ENCODE data around the gene TTC7B.

The TTC7B gene

DNA sequence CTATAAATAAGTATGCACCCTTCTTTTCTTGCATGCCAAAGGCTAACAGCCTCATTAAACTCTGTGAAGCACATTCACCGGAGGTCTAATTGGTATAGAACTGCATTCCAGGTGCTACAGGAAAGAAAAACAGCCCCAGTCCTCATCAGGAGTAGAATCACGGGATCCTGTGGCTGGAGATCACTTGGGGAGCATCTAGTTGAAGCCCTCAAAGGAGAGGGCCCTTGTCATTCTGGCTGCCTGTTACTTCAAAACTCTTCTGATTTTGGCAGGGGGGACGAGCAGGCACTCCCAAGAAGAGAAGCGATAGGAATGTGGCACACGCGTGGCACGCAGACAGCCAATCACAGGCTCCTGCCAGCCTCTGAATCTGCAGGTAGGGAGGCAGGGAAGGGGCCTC, 154.4 kb downstream of the TTC7B start:
- no peak overlapping the region for H4K91ac ChIP-seq (ENCODE audit: low read depth, low read length)
- no peaks in the 10 kb centered on the region for H3K79me2 ChIP-seq (ENCODE audit: control insufficient read depth, insufficient read depth, low read length, poor library complexity)
- no peak for DNase-seq
- no peak overlapping the region for H3K18ac ChIP-seq (ENCODE audit: low read length)
- no peak overlapping the region for H3K4me2 ChIP-seq (ENCODE audit: low read length)
- H3K9me3 ChIP-seq (ENCODE audit: insufficient read depth, low read depth, low read length), result no peaks in the 10 kb centered on the region
- peaks cover 13 to 15% of the 10 kb centered on the region in 2 experiments for H3K4me1 ChIP-seq (ENCODE audit: control insufficient read depth in 1 of 2, insufficient read depth in 2 of 2, low read length in 2 of 2)
- H3K79me1 ChIP-seq (ENCODE audit: low read length), result peaks cover 3% of the 10 kb centered on the region
- no peak overlapping the region for H3K4ac ChIP-seq (ENCODE audit: low read depth, low read length)
- no peak overlapping the region for H4K8ac ChIP-seq (ENCODE audit: low read depth, low read length)
- no CpG with 5 or more reads among the region's 7 CpGs for WGBS (ENCODE audit: extremely low coverage, insufficient coverage, insufficient read length)
- H3K4me3 ChIP-seq (ENCODE audit: low read depth, low read length), result no peak overlapping the region
- H3K36me3 ChIP-seq (ENCODE audit: control insufficient read depth in 1 of 2, insufficient read depth in 2 of 2, low read length in 2 of 2), result peaks cover 2 to 8% of the 10 kb centered on the region in 2 experiments
- no peak overlapping the region for H2AK5ac ChIP-seq (ENCODE audit: low read length)
- no peak overlapping the region for H3K23ac ChIP-seq (ENCODE audit: low read length)
- H2BK5ac ChIP-seq (ENCODE audit: low read depth, low read length, poor library complexity), result no peak overlapping the region
- H3K27ac ChIP-seq (ENCODE audit: low read depth, low read length), result no peak overlapping the region
- H2BK120ac ChIP-seq (ENCODE audit: insufficient read depth, low read length, poor library complexity), result no peak overlapping the region
- no peak overlapping the region for H3K9ac ChIP-seq (ENCODE audit: low read length)
- no peak overlapping the region for H4K12ac ChIP-seq (ENCODE audit: low read depth, low read length)
- H3K14ac ChIP-seq (ENCODE audit: low read length), result no peak overlapping the region
- H2BK12ac ChIP-seq (ENCODE audit: low read length), result no peak overlapping the region
- no peak overlapping the region for H2AFZ ChIP-seq (ENCODE audit: insufficient read depth, low read length, poor library complexity)
- no peaks in the 10 kb centered on the region for H3K27me3 ChIP-seq (ENCODE audit: insufficient read depth, low read length)

DNA sequence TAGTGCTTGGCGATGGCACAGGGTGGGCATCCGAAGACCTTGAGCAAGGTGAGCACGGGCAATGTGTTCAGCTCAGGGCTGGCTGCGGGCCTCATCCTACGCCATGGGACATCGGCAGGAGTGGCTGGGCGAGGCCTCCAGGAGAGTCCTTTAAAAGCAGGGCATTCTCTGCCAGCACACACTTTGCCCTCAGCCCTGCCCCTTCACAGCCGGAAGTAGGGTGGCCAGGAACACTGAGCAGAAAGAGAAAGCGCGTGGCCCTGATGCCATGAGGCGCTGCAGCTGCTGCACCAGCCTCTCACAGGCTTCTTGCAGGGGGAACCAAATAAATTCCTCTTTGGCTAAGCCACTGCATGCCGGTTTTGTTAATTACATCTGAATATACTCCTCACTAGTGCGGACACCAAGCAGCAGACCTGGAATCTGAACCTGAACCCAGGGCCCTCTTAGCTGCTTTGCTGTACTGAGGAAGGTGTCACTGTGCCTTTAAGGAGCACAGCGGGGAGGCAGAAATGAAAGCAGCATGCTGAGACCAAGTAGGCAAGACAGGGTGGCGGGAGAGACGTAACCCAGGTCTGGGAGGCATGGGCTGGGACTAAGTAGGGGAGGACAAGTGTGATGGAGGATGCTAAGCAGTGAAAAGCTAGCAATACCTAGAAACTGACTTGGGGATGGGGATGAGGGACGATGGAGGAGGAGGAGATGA, 155.2 kb downstream of the TTC7B start:
- no peaks in the 10 kb centered on the region for H3K9me3 ChIP-seq (ENCODE audit: insufficient read depth, low read depth, low read length)
- H3K4me1 ChIP-seq (ENCODE audit: control insufficient read depth in 1 of 2, insufficient read depth in 2 of 2, low read length in 2 of 2), result peaks cover 13 to 15% of the 10 kb centered on the region in 2 experiments
- no peak overlapping the region for H3K4me2 ChIP-seq (ENCODE audit: low read length)
- H3K23ac ChIP-seq (ENCODE audit: low read length), result no peak overlapping the region
- no peaks in the 10 kb centered on the region for H3K79me2 ChIP-seq (ENCODE audit: control insufficient read depth, insufficient read depth, low read length, poor library complexity)
- no peak overlapping the region for H4K12ac ChIP-seq (ENCODE audit: low read depth, low read length)
- H4K91ac ChIP-seq (ENCODE audit: low read depth, low read length), result no peak overlapping the region
- H3K27me3 ChIP-seq (ENCODE audit: insufficient read depth, low read length), result no peaks in the 10 kb centered on the region
- H3K18ac ChIP-seq (ENCODE audit: low read length), result no peak overlapping the region
- H3K4me3 ChIP-seq (ENCODE audit: low read depth, low read length), result no peak overlapping the region
- no peak overlapping the region for H2BK12ac ChIP-seq (ENCODE audit: low read length)
- no peak overlapping the region for H2AK5ac ChIP-seq (ENCODE audit: low read length)
- H2BK5ac ChIP-seq (ENCODE audit: low read depth, low read length, poor library complexity), result no peak overlapping the region
- no peak overlapping the region for H3K27ac ChIP-seq (ENCODE audit: low read depth, low read length)
- H3K9ac ChIP-seq (ENCODE audit: low read length), result no peak overlapping the region
- H2AFZ ChIP-seq (ENCODE audit: insufficient read depth, low read length, poor library complexity), result no peak overlapping the region
- H3K79me1 ChIP-seq (ENCODE audit: low read length), result peaks cover 3% of the 10 kb centered on the region
- H3K4ac ChIP-seq (ENCODE audit: low read depth, low read length), result no peak overlapping the region
- WGBS (ENCODE audit: extremely low coverage, insufficient coverage, insufficient read length), result no CpG with 5 or more reads among the region's 17 CpGs
- H4K8ac ChIP-seq (ENCODE audit: low read depth, low read length), result no peak overlapping the region
- H2BK120ac ChIP-seq (ENCODE audit: insufficient read depth, low read length, poor library complexity), result no peak overlapping the region
- no peak for DNase-seq
- H3K14ac ChIP-seq (ENCODE audit: low read length), result no peak overlapping the region
- peaks cover 2 to 9% of the 10 kb centered on the region in 2 experiments for H3K36me3 ChIP-seq (ENCODE audit: control insufficient read depth in 1 of 2, insufficient read depth in 2 of 2, low read length in 2 of 2)

DNA sequence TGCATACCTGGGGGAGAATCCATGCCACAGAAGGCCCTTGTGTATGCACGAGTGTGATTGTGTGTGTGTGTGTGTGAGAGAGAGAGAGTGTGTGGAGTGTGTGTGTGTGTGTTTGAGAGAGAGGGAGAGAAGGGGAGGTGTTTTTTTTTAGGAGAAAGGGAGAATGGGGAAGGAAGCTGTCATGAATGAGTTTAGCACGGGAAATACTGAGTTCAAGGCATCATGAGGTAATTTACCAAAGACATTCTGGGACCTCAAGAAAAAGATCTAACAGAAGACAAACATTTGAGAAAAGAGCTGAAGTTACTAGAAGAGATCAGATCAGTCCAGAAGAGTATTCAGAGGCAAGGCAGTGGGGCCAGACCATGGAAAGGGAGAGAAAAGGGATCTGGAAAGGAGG, 157.1 kb downstream of the TTC7B start:
- Histone ChIP-seq H3K4me3 (ENCODE audit: low read depth, low read length) (no peak overlapping the region), H3K27ac (ENCODE audit: low read depth, low read length) (peak overlapping the region; percentile 16), H2BK120ac (ENCODE audit: insufficient read depth, low read length, poor library complexity) (no peak overlapping the region), H3K4ac (ENCODE audit: low read depth, low read length) (no peak overlapping the region), H3K9me3 (ENCODE audit: insufficient read depth, low read depth, low read length) (peaks cover 1% of the 10 kb centered on the region), H2BK12ac (ENCODE audit: low read length) (no peak overlapping the region), H3K27me3 (ENCODE audit: insufficient read depth, low read length) (no peaks in the 10 kb centered on the region), H4K12ac (ENCODE audit: low read depth, low read length) (no peak overlapping the region), H3K4me1 (ENCODE audit: control insufficient read depth in 1 of 2, insufficient read depth in 2 of 2, low read length in 2 of 2) (peaks cover 13 to 15% of the 10 kb centered on the region in 2 experiments), H3K23ac (ENCODE audit: low read length) (no peak overlapping the region), H3K14ac (ENCODE audit: low read length) (no peak overlapping the region), H2AK5ac (ENCODE audit: low read length) (no peak overlapping the region), H4K91ac (ENCODE audit: low read depth, low read length) (no peak overlapping the region), H3K4me2 (ENCODE audit: low read length) (no peak overlapping the region), H3K36me3 (ENCODE audit: control insufficient read depth in 1 of 2, insufficient read depth in 2 of 2, low read length in 2 of 2) (peaks cover 9 to 14% of the 10 kb centered on the region in 2 experiments), H3K9ac (ENCODE audit: low read length) (no peak overlapping the region), H4K8ac (ENCODE audit: low read depth, low read length) (no peak overlapping the region), H2AFZ (ENCODE audit: insufficient read depth, low read length, poor library complexity) (no peak overlapping the region), H3K18ac (ENCODE audit: low read length) (no peak overlapping the region), H3K79me2 (ENCODE audit: control insufficient read depth, insufficient read depth, low read length, poor library complexity) (no peaks in the 10 kb centered on the region), H2BK5ac (ENCODE audit: low read depth, low read length, poor library complexity) (no peak overlapping the region), H3K79me1 (ENCODE audit: low read length) (peaks cover 3% of the 10 kb centered on the region)
- no CpG with 5 or more reads among the region's 2 CpGs for WGBS (ENCODE audit: extremely low coverage, insufficient coverage, insufficient read length)
- DNase-seq, result no peak

DNA sequence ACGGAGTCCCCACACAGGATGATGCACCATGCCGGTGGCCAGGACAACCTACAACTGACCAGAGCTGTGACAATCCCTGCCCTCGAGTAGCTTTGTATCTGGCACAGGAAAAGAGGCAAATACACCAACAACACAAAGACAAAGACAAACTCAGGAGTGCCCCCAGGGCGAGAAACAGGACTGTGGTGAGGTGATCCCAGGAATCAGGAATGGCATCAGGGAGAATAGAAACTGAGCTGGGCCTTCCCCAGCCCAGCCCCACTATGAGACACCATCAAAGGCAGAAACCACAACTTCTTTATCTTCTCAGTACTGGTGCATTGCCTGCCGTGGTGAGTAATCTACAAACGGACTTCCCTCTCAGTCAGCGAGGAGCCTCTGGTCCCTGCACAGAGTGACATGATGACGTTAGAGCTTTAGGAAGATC, 157.7 kb downstream of the TTC7B start:
- no peak overlapping the region for H4K91ac ChIP-seq (ENCODE audit: low read depth, low read length)
- H4K8ac ChIP-seq (ENCODE audit: low read depth, low read length), result no peak overlapping the region
- no peak overlapping the region for H2BK12ac ChIP-seq (ENCODE audit: low read length)
- H2BK5ac ChIP-seq (ENCODE audit: low read depth, low read length, poor library complexity), result no peak overlapping the region
- no peak overlapping the region for H3K23ac ChIP-seq (ENCODE audit: low read length)
- H3K27me3 ChIP-seq (ENCODE audit: insufficient read depth, low read length), result no peaks in the 10 kb centered on the region
- H2AFZ ChIP-seq (ENCODE audit: insufficient read depth, low read length, poor library complexity), result no peak overlapping the region
- peaks cover 1% of the 10 kb centered on the region for H3K9me3 ChIP-seq (ENCODE audit: insufficient read depth, low read depth, low read length)
- H3K18ac ChIP-seq (ENCODE audit: low read length), result no peak overlapping the region
- peaks cover 3% of the 10 kb centered on the region for H3K79me1 ChIP-seq (ENCODE audit: low read length)
- WGBS (ENCODE audit: extremely low coverage, insufficient coverage, insufficient read length), result no CpG with 5 or more reads among the region's 8 CpGs
- H3K4me3 ChIP-seq (ENCODE audit: low read depth, low read length), result no peak overlapping the region
- no peaks in the 10 kb centered on the region for H3K79me2 ChIP-seq (ENCODE audit: control insufficient read depth, insufficient read depth, low read length, poor library complexity)
- peak; percentile 10 to 27 for DNase-seq
- peak overlapping the region; percentile 20 for H3K27ac ChIP-seq (ENCODE audit: low read depth, low read length)
- no peak overlapping the region for H2AK5ac ChIP-seq (ENCODE audit: low read length)
- no peak overlapping the region for H3K14ac ChIP-seq (ENCODE audit: low read length)
- H3K4me2 ChIP-seq (ENCODE audit: low read length), result no peak overlapping the region
- peaks cover 9 to 15% of the 10 kb centered on the region in 2 experiments for H3K36me3 ChIP-seq (ENCODE audit: control insufficient read depth in 1 of 2, insufficient read depth in 2 of 2, low read length in 2 of 2)
- no peak overlapping the region for H2BK120ac ChIP-seq (ENCODE audit: insufficient read depth, low read length, poor library complexity)
- H3K4ac ChIP-seq (ENCODE audit: low read depth, low read length), result no peak overlapping the region
- H3K4me1 ChIP-seq (ENCODE audit: control insufficient read depth in 1 of 2, insufficient read depth in 2 of 2, low read length in 2 of 2), result peaks cover 13 to 15% of the 10 kb centered on the region in 2 experiments
- no peak overlapping the region for H3K9ac ChIP-seq (ENCODE audit: low read length)
- H4K12ac ChIP-seq (ENCODE audit: low read depth, low read length), result no peak overlapping the region

Measured in trophoblast cell (in vitro differentiated cells and primary cell).